ENCODE data around the gene SGMS1. TPM values are rescaled to one million over a fixed set of nuclear protein-coding genes. Genes with fewer than 3 reads are reported as not detected.
A peak's percentile ranks its signal among the peaks of the same experiment; 100 is the strongest.

SGMS1 gene
- total RNA-seq, 1 experiment from 2014 or later = 20.4 TPM

DNA sequence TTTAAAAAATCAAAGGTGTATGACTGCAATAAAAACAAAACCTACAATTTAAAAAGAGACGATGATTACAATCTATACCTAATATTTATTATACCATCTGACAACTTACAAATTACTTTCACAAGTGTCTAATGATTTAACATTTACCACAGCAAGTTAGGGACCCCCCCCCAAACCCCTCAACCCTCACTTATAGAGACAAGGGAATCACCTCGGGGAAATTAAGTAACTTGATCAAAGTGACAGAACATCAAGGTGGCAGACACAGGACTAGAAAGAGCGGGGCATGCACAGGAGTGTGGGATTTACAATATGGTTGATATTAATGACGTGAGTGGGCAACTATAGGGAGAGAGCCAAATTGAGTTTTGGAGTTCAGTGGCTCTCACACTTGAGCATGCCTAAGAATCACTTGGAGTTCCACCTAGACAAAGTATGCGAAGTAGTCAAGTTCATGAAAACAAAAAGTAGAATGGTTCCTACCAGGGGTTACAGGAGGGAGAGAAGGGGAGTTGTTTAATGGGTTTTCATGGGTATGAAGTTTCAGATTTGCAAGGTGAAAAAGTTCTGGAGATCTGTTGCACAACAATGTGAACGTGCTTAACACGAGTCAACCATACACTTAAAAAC, 43.4 kb downstream of the SGMS1 start:
- Histone ChIP-seq H2AK5ac (ENCODE audit: insufficient read length, low read length) (no peak overlapping the region), H3K27ac (ENCODE audit: insufficient read length, low read depth, low read length) (no peak overlapping the region), H3K4me1 (ENCODE audit: insufficient read depth, low read length) (peaks cover 11% of the 10 kb centered on the region), H4K5ac (ENCODE audit: insufficient read length, low read depth, low read length) (no peak overlapping the region), H2AFZ (ENCODE audit: low read length) (no peak overlapping the region), H3T11ph (ENCODE audit: low read length) (no peak overlapping the region), H3K79me1 (ENCODE audit: insufficient read depth, low read depth, low read length, poor library complexity, severe bottlenecking) (peaks cover 2% of the 10 kb centered on the region), H2BK15ac (ENCODE audit: low read depth, low read length) (no peak overlapping the region), H4K91ac (ENCODE audit: insufficient read length, low read depth, low read length) (no peak overlapping the region), H3K14ac (ENCODE audit: insufficient read depth, low read length) (no peak overlapping the region), H3K4ac (ENCODE audit: low read depth, low read length) (no peak overlapping the region), H4K8ac (replicated peaks; ENCODE audit: insufficient read length, low read depth, low read length) (no peak overlapping the region), H3K23me2 (ENCODE audit: insufficient read length, low read depth, low read length, poor library complexity, severe bottlenecking) (no peaks in the 10 kb centered on the region), H3K23ac (ENCODE audit: insufficient read length, low read depth, low read length) (no peak overlapping the region), H2BK20ac (ENCODE audit: low read depth, low read length, poor library complexity, severe bottlenecking) (peak overlapping the region; percentile 14), H3K18ac (ENCODE audit: insufficient read length, low read depth, low read length) (peak overlapping the region; percentile 60), H3K27me3 (ENCODE audit: insufficient read depth, low read length) (no peaks in the 10 kb centered on the region), H2BK12ac (ENCODE audit: insufficient read length, low read depth, low read length) (no peak overlapping the region), H3K9me3 (ENCODE audit: control insufficient read depth, low read depth, low read length) (no peaks in the 10 kb centered on the region), H3K4me2 (ENCODE audit: insufficient read depth, insufficient read length, low read length) (no peak overlapping the region), H2BK5ac (ENCODE audit: insufficient read length, low read length) (no peak overlapping the region), H3K56ac (ENCODE audit: insufficient read length, low read depth, low read length) (no peak overlapping the region), H2BK120ac (ENCODE audit: low read depth, low read length, poor library complexity, severe bottlenecking) (no peak overlapping the region), H3K9ac (ENCODE audit: extremely low read depth, insufficient read length, low read length) (no peak overlapping the region), H4K20me1 (ENCODE audit: control insufficient read depth, insufficient read depth, insufficient read length) (no peaks in the 10 kb centered on the region), H3K79me2 (ENCODE audit: insufficient read depth, low read length) (peaks cover 3% of the 10 kb centered on the region; the same call in 1 of the 2 replicates)
- TF ChIP-seq, protein P1, sequence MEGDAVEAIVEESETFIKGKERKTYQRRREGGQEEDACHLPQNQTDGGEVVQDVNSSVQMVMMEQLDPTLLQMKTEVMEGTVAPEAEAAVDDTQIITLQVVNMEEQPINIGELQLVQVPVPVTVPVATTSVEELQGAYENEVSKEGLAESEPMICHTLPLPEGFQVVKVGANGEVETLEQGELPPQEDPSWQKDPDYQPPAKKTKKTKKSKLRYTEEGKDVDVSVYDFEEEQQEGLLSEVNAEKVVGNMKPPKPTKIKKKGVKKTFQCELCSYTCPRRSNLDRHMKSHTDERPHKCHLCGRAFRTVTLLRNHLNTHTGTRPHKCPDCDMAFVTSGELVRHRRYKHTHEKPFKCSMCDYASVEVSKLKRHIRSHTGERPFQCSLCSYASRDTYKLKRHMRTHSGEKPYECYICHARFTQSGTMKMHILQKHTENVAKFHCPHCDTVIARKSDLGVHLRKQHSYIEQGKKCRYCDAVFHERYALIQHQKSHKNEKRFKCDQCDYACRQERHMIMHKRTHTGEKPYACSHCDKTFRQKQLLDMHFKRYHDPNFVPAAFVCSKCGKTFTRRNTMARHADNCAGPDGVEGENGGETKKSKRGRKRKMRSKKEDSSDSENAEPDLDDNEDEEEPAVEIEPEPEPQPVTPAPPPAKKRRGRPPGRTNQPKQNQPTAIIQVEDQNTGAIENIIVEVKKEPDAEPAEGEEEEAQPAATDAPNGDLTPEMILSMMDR (conservative IDR thresholded peaks at IDR 0.05) = no peak
- Mint-ChIP-seq H3K27ac (peak overlapping the region in 2 of 3 experiments; percentile 14 to 21; a peak in 1 of 7 replicates), H3K4me1 (peaks cover 52 to 55% of the 10 kb centered on the region in 2 experiments), H3K27me3 (ENCODE audit: low read depth) (no peaks in the 10 kb centered on the region), H3K4me3 (no peak overlapping the region), H3K36me3 (ENCODE audit: insufficient read depth in 1 of 3, low read depth in 3 of 3) (peaks cover 3 to 21% (median 18%) of the 10 kb centered on the region in 3 experiments), H3K9me3 (no peaks in the 10 kb centered on the region; a peak in 2 of 5 replicates)
- WGBS (ENCODE audit: extremely low coverage, insufficient read length, low lambda C conversion rate) = no CpG with 5 or more reads among the region's 7 CpGs
- no peak for DNase-seq
